Jurkat, Clone E6-1 (cell line): ENCODE measurements around the gene MYL2.

Source experiments
- DNase-seq: peaks from one replicate; pipeline ENCODE4 v3.0.0-alpha.2; 2011; ENCODE audit warnings: low read depth, low spot score
- H3K4me3 ChIP-seq: 2 replicates; pipeline ENCODE4 v1.5.1; 2011; ENCODE audit warnings: mild to moderate bottlenecking, low read length, control low read depth, moderate library complexity

MYL2 gene

GRCh38 chr12:110931315-110931728 lies 10.9 kb upstream of the MYL2 start:
- DNase-seq: no peak
- no peak overlapping the region for H3K4me3 ChIP-seq

GRCh38 chr12:110930348-110931314 lies 10.3 kb upstream of the MYL2 start:
- no peak for DNase-seq
- no peak overlapping the region for H3K4me3 ChIP-seq

DNA sequence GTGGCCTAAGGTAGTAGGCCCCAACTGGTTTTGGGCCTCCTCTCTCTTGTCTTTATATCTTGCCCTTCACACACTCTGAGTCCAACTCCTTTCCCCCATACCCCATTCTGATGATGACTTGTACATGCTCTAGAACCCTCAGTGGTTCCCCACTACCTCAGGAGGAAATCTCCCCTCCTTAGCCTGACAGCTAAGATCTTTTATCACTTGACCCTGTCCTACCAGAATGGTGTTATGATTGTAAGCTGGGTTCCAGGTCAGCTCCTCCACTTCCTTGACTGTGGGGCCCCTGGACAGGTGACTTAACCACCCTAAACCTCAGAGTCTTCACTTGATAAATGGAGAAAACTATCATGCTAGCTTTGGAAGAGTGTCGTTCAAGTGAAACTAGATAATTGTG lies 9.4 kb upstream of the MYL2 start:
- H3K4me3 ChIP-seq: no peak overlapping the region
- DNase-seq: no peak

DNA sequence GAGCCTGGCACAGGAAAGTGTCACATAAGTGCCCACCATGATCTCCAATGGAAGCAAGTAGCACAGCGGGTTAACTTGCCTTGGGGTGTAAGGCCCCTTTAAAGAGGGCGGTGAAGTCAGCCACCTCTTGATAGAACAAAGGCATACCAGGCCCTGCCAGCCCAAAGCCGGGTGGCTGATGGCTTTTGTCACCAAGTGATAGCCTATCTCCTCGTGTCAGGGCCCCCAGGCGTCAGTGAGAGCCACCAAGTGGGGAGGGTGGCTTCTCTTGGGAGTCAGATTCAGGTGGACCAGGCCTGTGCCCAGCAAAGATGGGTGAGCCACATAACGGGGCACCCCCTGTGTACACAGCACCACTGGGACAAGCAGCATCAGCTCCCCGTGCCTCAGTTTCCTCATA lies 8.3 kb upstream of the MYL2 start:
- H3K4me3 ChIP-seq: no peak overlapping the region
- DNase-seq: no peak

- DNase-seq: no peak
- H3K4me3 ChIP-seq: no peak overlapping the region
Measured at GRCh38 chr12:110927546-110927945, 7.2 kb upstream of the MYL2 start.

DNA sequence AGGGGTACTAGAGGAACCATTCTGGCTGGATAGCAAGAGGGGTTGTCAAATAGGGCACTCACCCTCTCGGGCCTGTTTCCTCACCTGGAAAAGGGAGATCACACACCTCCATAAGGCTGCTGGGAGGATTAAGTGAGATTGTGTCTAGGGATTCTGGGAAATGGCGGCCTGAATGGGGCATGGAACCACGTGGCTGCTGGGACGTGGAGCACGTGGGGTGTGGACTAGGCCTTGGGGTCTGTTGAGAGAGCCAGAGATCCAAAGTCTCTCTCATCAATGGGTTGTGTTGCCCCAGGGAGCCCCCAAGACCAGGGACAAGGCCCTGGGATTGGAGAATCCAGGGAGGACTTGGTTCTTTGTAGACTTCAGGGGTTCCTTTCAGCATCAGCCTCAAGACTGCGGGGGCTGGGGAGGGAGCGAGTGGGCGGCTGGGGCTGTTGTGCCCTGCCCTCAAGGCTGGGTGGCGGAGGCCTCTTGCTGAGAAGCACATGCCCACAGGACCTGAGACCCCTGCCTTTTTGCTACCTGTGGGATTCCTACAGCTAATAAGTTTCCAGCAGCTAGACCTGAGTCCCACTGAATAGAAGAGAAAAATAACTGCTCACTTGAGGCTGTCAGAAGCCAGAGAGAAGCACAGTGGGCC lies 3.4 kb upstream of the MYL2 start:
- H3K4me3 ChIP-seq: no peak overlapping the region
- no peak for DNase-seq

- no peak overlapping the region for H3K4me3 ChIP-seq
- no peak for DNase-seq
Measured at GRCh38 chr12:110923192-110923591, 2.8 kb upstream of the MYL2 start.

DNA sequence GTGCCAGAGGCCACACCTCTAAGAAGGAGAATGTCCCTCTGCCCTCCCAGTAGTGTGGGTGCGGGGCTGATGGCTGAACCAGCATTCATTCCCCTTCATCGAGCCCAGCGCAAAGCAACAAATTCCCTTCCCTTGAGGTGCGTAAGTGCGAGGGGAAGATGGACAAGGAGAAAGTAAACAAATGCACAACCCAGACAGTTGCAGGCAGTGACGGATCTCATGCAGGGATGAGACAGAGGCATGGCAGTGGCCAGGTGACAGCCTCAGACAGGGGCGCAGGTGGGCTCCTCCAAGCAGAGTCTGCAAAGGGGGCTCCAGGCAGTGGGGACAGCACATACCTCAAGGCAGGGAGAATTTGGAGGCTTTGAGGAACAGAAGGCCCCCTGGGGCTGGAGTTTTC lies 2.3 kb upstream of the MYL2 start:
- no peak for DNase-seq
- no peak overlapping the region for H3K4me3 ChIP-seq

GRCh38 chr12:110921262-110921661 lies 883 bp upstream of the MYL2 start:
- no peak overlapping the region for H3K4me3 ChIP-seq
- DNase-seq: no peak

DNA sequence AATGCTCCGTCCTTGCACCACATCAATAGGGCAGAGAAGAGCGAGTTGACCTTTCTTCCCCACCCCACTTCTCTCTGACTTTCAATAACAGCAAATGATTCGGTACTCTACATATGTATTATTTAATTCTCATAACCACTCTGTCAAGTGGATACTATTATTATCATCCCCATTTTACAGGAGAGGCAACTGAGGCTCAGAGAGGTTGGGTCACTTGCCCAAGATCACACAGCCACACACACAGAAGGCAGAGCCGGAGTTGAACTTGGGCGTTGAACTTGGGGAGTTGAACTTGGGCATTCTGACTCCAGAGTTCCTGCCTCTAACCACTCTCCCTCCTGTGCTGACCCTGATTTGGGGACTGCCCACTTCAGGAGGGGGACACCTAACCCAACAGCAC lies 659 bp downstream of the MYL2 start:
- H3K4me3 ChIP-seq: no peak overlapping the region
- DNase-seq: no peak

- H3K4me3 ChIP-seq: no peak overlapping the region
- no peak for DNase-seq
Measured at GRCh38 chr12:110917961-110918360, 2.4 kb downstream of the MYL2 start.

DNA sequence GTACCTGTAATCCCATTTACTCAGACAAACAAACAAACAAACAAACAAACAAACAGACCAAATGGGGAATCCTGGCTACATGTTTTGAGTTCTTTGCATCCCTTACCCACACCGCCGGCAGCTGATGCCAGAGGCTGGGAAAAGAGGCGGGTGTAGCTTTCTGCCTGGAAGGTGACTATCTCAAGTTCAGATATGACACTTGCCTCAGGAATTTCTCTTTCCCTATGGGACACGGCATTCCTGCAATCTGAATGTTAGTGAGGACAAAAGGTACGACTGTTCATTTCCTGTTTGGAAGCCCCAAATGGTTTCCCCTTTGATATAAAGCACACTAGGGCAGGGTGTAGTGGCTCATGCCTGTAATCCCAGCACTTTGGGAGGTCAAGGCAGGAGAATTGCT lies 2.9 kb downstream of the MYL2 start:
- no peak overlapping the region for H3K4me3 ChIP-seq
- DNase-seq: no peak

DNA sequence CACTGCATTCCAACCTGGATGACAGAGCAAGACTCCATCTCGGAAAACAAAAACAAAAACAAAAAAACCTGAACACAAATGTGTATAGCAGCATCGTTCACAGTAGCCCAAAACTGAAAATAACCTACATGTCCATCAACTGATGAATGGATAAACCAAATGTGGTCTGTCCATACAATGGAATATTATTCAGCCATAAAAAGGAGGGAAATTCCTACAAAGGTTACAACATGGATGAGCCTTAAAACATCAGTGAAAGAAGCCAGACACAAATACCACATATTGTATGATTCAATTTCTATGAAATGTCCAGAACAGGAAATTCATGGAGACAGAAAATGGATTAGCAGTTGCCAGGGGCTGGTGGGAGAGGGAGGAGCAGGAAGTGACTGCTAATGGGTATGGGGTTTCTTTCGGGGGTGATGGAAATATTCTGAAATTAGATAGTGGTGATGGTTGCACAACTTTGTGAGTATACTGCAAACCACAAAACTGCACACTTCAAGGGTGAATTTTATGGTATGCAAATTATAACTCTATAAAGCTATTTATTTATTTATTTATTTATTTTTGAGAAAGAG lies 4.0 kb downstream of the MYL2 start:
- no peak overlapping the region for H3K4me3 ChIP-seq
- no peak for DNase-seq

DNA sequence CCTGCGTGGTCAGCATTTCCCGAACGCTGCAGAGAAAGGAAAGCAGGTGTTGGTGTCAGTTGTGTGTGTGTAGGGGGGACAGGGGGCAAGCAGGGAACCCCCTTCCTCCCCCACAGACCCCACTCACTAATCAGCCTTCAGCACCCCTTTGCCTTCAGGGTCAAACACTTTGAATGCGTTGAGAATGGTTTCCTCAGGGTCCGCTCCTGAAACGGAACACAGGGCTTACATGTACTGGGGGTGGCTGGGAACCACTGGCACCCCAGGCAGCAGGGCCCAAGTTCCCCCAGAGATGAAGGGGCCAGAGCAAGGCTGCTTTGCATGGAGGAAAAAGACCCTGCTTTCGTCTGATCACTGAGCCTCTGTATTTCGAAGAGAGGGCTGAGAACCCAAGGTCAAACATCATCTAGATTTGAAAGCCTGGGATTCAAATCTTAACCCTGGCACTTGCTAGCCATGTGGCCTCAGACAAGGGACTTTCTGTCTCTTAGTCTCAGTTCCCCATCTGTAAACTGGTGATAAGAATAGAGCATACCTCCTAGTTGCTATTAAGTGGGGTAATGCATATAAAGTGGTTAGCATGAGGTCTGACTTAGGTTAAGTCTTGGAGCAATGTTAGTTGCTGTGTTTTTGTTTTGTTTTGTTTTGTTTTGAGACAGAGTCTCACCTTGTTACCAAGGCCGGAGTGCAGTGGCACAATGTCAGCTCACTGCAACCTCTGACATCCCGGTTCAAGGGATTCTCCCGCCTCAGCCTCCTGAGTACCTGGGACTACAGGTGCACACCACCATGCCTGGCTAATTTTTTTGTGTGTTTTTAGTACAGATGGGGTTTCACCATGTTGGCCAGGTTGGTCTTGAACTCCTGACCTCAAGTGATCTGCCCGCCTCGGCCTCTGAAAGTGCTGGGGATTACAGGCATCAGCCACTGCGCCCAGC lies 7.0 kb downstream of the MYL2 start:
- DNase-seq: no peak

DNA sequence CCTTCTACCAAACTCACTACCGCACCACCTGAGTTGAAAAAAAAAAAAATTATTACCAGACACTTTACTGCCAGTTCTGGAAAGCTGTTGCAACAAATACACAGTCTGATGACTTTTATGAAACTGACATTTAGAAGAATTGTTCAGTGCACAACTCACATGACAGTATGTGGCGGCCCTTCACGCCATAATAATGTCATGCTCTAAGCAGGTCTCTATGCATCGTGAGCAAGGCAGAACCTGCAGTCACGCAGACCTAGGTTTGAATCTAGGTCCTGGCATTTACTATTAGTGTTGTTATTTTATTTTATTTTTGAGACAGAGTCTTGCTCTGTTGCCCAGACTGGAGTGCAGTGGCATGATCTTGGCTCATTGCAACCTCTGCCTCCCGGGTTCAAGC lies 8.1 kb downstream of the MYL2 start:
- no peak for DNase-seq
- H3K4me3 ChIP-seq: no peak overlapping the region

More for the DNA sequence above, 7.0 kb downstream of the MYL2 start:
- no peak overlapping the region for H3K4me3 ChIP-seq

DNA sequence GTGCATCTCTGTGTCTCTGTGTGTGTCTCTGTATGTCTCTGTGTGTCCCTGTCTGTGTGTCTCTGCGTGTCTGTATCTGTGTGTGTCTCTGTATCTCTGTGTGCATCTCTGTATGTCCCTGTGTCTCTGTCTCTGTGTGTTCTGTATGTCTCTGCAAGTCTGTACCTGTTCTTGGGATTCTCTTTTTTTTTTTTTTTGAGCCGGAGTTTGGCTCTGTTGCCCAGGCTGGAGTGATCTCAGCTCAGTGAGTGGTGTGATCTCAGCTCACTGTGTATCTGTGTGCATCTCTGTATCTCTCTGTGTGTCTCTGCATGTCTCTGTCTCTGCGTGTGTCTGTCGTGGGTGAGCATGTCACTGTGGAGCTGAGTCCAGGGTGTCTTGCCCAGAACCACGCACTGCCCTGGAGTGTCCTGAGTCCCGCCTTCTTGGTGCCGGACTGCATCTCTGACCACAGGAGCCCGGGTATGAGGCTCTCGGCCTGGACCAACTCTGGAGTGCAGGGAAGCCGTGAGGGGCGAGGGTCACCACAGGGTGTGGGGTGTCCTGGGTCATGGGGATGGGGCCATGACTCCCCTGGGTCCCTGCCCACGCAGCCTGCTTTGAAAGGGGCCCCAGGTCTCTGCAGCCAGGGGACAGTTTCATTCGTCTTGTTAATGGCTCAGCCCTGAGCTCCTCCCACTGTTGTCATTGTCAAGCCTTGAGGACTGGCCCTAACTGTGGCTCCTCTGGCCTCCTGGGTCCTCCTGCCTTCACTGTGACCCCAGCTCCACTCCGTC lies 11.8 kb downstream of the MYL2 start:
- no peak overlapping the region for H3K4me3 ChIP-seq
- DNase-seq: no peak

- H3K4me3 ChIP-seq: no peak overlapping the region
- DNase-seq: no peak
Measured at GRCh38 chr12:110907583-110907982, 12.8 kb downstream of the MYL2 start.

GRCh38 chr12:110906985-110907384 lies 13.4 kb downstream of the MYL2 start:
- no peak overlapping the region for H3K4me3 ChIP-seq
- DNase-seq: no peak
